GM18861 (cell line): Measurements from ENCODE around the gene MLLT10.

Experiments used
- ATAC-seq: cut with Tn5 transposase; IDR thresholded peaks from one replicate; pipeline ENCODE4 v1.9.1; 2021; ENCODE audit not compliant: unreplicated experiment

Gene MLLT10

GRCh38 chr10:21501091-21501490 is 32.9 kb upstream of the MLLT10 start:
- ATAC-seq: no peak

- no peak for ATAC-seq
These were observed 32.2 kb upstream of the MLLT10 start for GRCh38 chr10:21501731-21502347.

- ATAC-seq: no peak
These were observed 31.7 kb upstream of the MLLT10 start for GRCh38 chr10:21502348-21502740.

GRCh38 chr10:21503542-21503941 is 30.5 kb upstream of the MLLT10 start:
- no peak for ATAC-seq

GRCh38 chr10:21505711-21506278 is 28.2 kb upstream of the MLLT10 start:
- no peak for ATAC-seq

- ATAC-seq: no peak
These were observed 27.7 kb upstream of the MLLT10 start for GRCh38 chr10:21506351-21506750.

GRCh38 chr10:21507150-21507549 is 26.9 kb upstream of the MLLT10 start:
- no peak for ATAC-seq

GRCh38 chr10:21508706-21509331 is 25.2 kb upstream of the MLLT10 start:
- ATAC-seq: no peak

GRCh38 chr10:21509341-21510240 is 24.4 kb upstream of the MLLT10 start:
- ATAC-seq: no peak

- ATAC-seq: no peak
These were observed 23.6 kb upstream of the MLLT10 start for GRCh38 chr10:21510241-21511094.

- ATAC-seq: no peak
These were observed 22.9 kb upstream of the MLLT10 start for GRCh38 chr10:21511095-21511570.

- no peak for ATAC-seq
These were observed 22.0 kb upstream of the MLLT10 start for GRCh38 chr10:21511946-21512572.

GRCh38 chr10:21512573-21513404 is 21.2 kb upstream of the MLLT10 start:
- no peak for ATAC-seq

GRCh38 chr10:21513405-21513788 is 20.6 kb upstream of the MLLT10 start:
- no peak for ATAC-seq

- ATAC-seq: no peak
These were observed 19.8 kb upstream of the MLLT10 start for GRCh38 chr10:21514129-21514817.

- ATAC-seq: no peak
These were observed 19.1 kb upstream of the MLLT10 start for GRCh38 chr10:21514818-21515351.

- no peak for ATAC-seq
These were observed 18.4 kb upstream of the MLLT10 start for GRCh38 chr10:21515361-21516241.
